HG03039 (cell line): ENCODE data around the gene CHST4.
"Not testable (repeated sequence)": the region's sequence is repeated elsewhere in the genome, so short reads cannot be mapped to it uniquely, and the experiment has no call there.

Experiments used
- ATAC-seq: cut with Tn5 transposase; IDR thresholded peaks from one replicate; pipeline ENCODE4 v1.9.1; 2021; ENCODE audit warnings: mild to moderate bottlenecking, moderate library complexity; ENCODE audit not compliant: unreplicated experiment

The CHST4 gene

GRCh38 chr16:71524566-71525553 lies 1.4 kb upstream of the CHST4 start:
- no peak for ATAC-seq

GRCh38 chr16:71528257-71528656 lies 2.0 kb downstream of the CHST4 start:
- no peak for ATAC-seq

GRCh38 chr16:71528863-71529262 lies 2.6 kb downstream of the CHST4 start:
- no peak for ATAC-seq

GRCh38 chr16:71532366-71532765 lies 6.1 kb downstream of the CHST4 start:
- ATAC-seq: no peak

- ATAC-seq: no peak
Measured at GRCh38 chr16:71536752-71537499, 10.7 kb downstream of the CHST4 start.

- ATAC-seq: peak; percentile 72
Measured at GRCh38 chr16:71537643-71538042, 11.4 kb downstream of the CHST4 start.

GRCh38 chr16:71542377-71542776 lies 16.2 kb downstream of the CHST4 start:
- peak; percentile 62 for ATAC-seq

GRCh38 chr16:71547168-71547567 lies 20.9 kb downstream of the CHST4 start:
- no peak for ATAC-seq

- ATAC-seq: no peak
Measured at GRCh38 chr16:71552698-71553503, 26.7 kb downstream of the CHST4 start.

GRCh38 chr16:71555230-71555891 lies 29.1 kb downstream of the CHST4 start:
- no peak for ATAC-seq

GRCh38 chr16:71557299-71557698 lies 31.1 kb downstream of the CHST4 start:
- ATAC-seq: no peak

- no peak for ATAC-seq
Measured at GRCh38 chr16:71557954-71558582, 31.8 kb downstream of the CHST4 start.

- no peak for ATAC-seq
Measured at GRCh38 chr16:71559855-71560254, 33.6 kb downstream of the CHST4 start.

GRCh38 chr16:71561886-71562285 lies 35.7 kb downstream of the CHST4 start:
- ATAC-seq: not testable (repeated sequence)

GRCh38 chr16:71562552-71562951 lies 36.3 kb downstream of the CHST4 start:
- no peak for ATAC-seq

GRCh38 chr16:71564335-71564967 lies 38.2 kb downstream of the CHST4 start:
- ATAC-seq: peak; percentile 78

- ATAC-seq: no peak
Measured at GRCh38 chr16:71565812-71566700, 39.8 kb downstream of the CHST4 start.

GRCh38 chr16:71567931-71568330 lies 41.7 kb downstream of the CHST4 start:
- no peak for ATAC-seq

GRCh38 chr16:71568551-71568950 lies 42.3 kb downstream of the CHST4 start:
- no peak for ATAC-seq
